Parathyroid adenoma (tissue), 2 donors: ENCODE measurements around the gene TYRP1.

ENCODE experiments used
- H2AFZ ChIP-seq: fragments of 300-600 bp; sonication (generic); one replicate; pipeline ENCODE4 v1.7.0; 2017; ENCODE audit warnings: antibody characterized with exemption, mild to moderate bottlenecking
- H3K27ac ChIP-seq: fragments of 300-600 bp; sonication (generic); one replicate; pipeline ENCODE4 v1.7.0; 2017
- H3K27me3 ChIP-seq: fragments of 300-600 bp; sonication (generic); one replicate; pipeline ENCODE4 v1.7.0; 2017; ENCODE audit warnings: low read length; ENCODE audit not compliant: control insufficient read depth, insufficient read depth
- H3K36me3 ChIP-seq: fragments of 300-600 bp; sonication (generic); one replicate; pipeline ENCODE4 v1.7.0; 2017; ENCODE audit warnings: low read length; ENCODE audit not compliant: control insufficient read depth, insufficient read depth
- H3K4me1 ChIP-seq: fragments of 300-600 bp; sonication (generic); one replicate; pipeline ENCODE4 v1.7.0; 2017; ENCODE audit warnings: control low read depth
- H3K4me2 ChIP-seq: fragments of 300-600 bp; sonication (generic); one replicate; pipeline ENCODE4 v1.7.0; 2017; ENCODE audit warnings: low read length
- H3K4me3 ChIP-seq: fragments of 300-600 bp; sonication (generic); one replicate; pipeline ENCODE4 v1.7.0; 2017; ENCODE audit warnings: low read depth, low read length
- H3K79me2 ChIP-seq: fragments of 300-600 bp; sonication (generic); one replicate; pipeline ENCODE4 v1.7.0; 2017; ENCODE audit warnings: control low read depth
- H3K9ac ChIP-seq: fragments of 300-600 bp; sonication (generic); one replicate; pipeline ENCODE4 v1.7.0; 2017; ENCODE audit warnings: mild to moderate bottlenecking
- H3K9me3 ChIP-seq: fragments of 300-600 bp; sonication (generic); one replicate; pipeline ENCODE4 v1.7.0; 2017; ENCODE audit warnings: low read length; ENCODE audit not compliant: control insufficient read depth
- CTCF ChIP-seq: fragments of 300-600 bp; sonication (generic); IDR thresholded peaks from one replicate; pipeline ENCODE4 v1.7.0; 2017; ENCODE audit warnings: antibody characterized with exemption, mild to moderate bottlenecking
- donor health status: primary hyperparathyroidism.

The TYRP1 gene

GRCh38 chr9:12693141-12693540 lies at the start of gene TYRP1:
TSS of gene TYRP1 (plus strand) at chr9:12693385. CDS start at chr9:12693997, 612 bp downstream.
- Histone ChIP-seq H3K27ac (no peak within 1 kb of the TSS), H3K4me3 (no peak within 1 kb of the TSS), H3K36me3 (no peaks in the 10 kb centered on the region), H3K9me3 (no peaks in the 10 kb centered on the region), H2AFZ (no peak within 1 kb of the TSS), H3K4me2 (no peak within 1 kb of the TSS), H3K79me2 (no peaks in the 10 kb centered on the region), H3K9ac (no peak within 1 kb of the TSS), H3K27me3 (no peaks in the 10 kb centered on the region), H3K4me1 (no peaks in the 10 kb centered on the region)
- no peak for TF ChIP-seq CTCF

GRCh38 chr9:12643686-12644085 lies 49.5 kb upstream of the TYRP1 start:
- Histone ChIP-seq H3K9me3 (no peaks in the 10 kb centered on the region), H3K9ac (no peak overlapping the region), H3K27ac (no peak overlapping the region), H3K4me2 (no peak overlapping the region), H3K4me3 (no peak overlapping the region), H3K79me2 (no peaks in the 10 kb centered on the region), H3K27me3 (no peaks in the 10 kb centered on the region), H3K36me3 (no peaks in the 10 kb centered on the region), H3K4me1 (no peaks in the 10 kb centered on the region), H2AFZ (no peak overlapping the region)
- TF ChIP-seq CTCF, result no peak

GRCh38 chr9:12648925-12649324 lies 44.3 kb upstream of the TYRP1 start:
- no peak overlapping the region for H3K9ac ChIP-seq
- no peak overlapping the region for H2AFZ ChIP-seq
- H3K27me3 ChIP-seq, result no peaks in the 10 kb centered on the region
- H3K36me3 ChIP-seq, result no peaks in the 10 kb centered on the region
- H3K9me3 ChIP-seq, result no peaks in the 10 kb centered on the region
- H3K27ac ChIP-seq, result no peak overlapping the region
- no peak overlapping the region for H3K4me2 ChIP-seq
- no peak overlapping the region for H3K4me3 ChIP-seq
- no peaks in the 10 kb centered on the region for H3K4me1 ChIP-seq
- no peaks in the 10 kb centered on the region for H3K79me2 ChIP-seq
- no peak for TF ChIP-seq CTCF

GRCh38 chr9:12651125-12651524 lies 42.1 kb upstream of the TYRP1 start:
- H3K4me3 ChIP-seq, result no peak overlapping the region
- no peak overlapping the region for H3K4me2 ChIP-seq
- no peaks in the 10 kb centered on the region for H3K27me3 ChIP-seq
- no peaks in the 10 kb centered on the region for H3K4me1 ChIP-seq
- H3K27ac ChIP-seq, result no peak overlapping the region
- H3K9me3 ChIP-seq, result no peaks in the 10 kb centered on the region
- H3K36me3 ChIP-seq, result no peaks in the 10 kb centered on the region
- no peak overlapping the region for H2AFZ ChIP-seq
- no peak overlapping the region for H3K9ac ChIP-seq
- TF ChIP-seq CTCF, result no peak
- no peaks in the 10 kb centered on the region for H3K79me2 ChIP-seq

GRCh38 chr9:12652973-12653372 lies 40.2 kb upstream of the TYRP1 start:
- no peaks in the 10 kb centered on the region for H3K4me1 ChIP-seq
- no peaks in the 10 kb centered on the region for H3K9me3 ChIP-seq
- no peak overlapping the region for H3K9ac ChIP-seq
- H2AFZ ChIP-seq, result no peak overlapping the region
- TF ChIP-seq CTCF, result no peak
- no peak overlapping the region for H3K27ac ChIP-seq
- H3K27me3 ChIP-seq, result no peaks in the 10 kb centered on the region
- H3K79me2 ChIP-seq, result no peaks in the 10 kb centered on the region
- H3K4me2 ChIP-seq, result no peak overlapping the region
- no peak overlapping the region for H3K4me3 ChIP-seq
- H3K36me3 ChIP-seq, result no peaks in the 10 kb centered on the region
